Activated T-cell treated with anti-CD3 and anti-CD28 coated beads, Interleukin-2, amount 50 U/mL, for 48 hours (primary cell): ENCODE measurements around the gene TMEM150C.

Experiments used
- DNase-seq, 2 experiments: peaks; one replicate each; pipeline ENCODE4 v3.0.0-alpha.2; 2020

Gene TMEM150C

DNA sequence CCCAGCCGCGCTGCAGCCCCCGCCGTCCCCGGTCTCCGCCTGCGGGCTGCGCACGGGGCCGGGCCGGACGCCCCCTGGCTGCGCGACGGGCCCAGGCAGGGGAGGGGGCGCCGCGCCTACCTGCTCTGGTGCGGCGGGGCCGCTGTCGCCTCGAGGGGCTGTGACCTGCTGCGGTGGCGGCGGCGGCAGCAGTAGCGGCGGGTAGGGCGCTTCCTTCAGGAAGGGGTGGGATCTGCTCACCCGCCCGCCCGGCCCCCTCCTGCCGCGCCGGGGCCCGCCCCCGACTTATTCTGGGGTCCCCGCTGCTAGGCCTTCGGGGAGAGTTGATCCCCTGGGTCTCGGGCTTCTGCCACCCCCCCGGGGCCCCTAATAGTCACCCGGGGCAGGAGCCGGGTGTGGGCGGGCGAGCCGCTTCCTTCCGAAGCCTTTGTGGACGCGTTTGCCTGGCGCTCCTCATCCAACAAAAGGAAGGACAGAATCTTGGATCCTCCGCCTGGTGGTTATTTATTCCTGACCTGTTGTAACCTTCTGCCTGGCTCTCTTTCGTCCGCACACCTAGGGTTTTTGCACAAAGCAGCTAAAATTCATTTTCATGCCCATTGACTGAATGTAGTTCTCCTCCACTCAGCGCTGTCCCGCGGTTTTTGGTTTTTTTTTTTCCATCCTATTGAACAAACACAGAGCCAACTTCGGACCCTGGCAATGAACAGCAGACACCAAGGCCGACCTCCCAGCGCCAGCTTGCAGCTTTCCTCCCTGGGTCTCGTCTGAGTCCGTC lies at the start of gene TMEM150C:
Gene TMEM150C, minus strand, starts transcription at position 203 of the 778 bp plus-strand sequence. CDS start 57,331 bp downstream, outside the sequence.
- peak; percentile 24 to 36 for DNase-seq

DNA sequence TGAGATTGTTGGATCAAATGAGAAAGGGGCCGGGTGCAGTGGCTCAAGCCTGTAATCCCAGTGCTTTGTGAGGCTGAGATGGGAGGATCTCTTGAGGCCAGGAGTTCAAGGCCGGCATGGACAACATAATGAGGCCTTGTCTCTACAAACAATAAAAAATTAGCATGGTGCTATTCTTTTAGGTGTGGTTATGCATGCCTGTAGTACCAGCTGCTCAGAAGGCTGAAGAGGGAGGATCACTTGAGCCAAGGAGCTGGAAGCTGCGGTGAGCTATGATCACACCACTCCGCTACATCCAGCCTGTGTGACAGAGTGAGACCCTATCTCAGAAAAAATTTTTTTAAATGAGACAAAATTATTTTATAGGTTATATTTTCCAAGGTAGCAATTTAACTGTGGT lies 49.7 kb upstream of the TMEM150C start:
- no peak for DNase-seq

DNA sequence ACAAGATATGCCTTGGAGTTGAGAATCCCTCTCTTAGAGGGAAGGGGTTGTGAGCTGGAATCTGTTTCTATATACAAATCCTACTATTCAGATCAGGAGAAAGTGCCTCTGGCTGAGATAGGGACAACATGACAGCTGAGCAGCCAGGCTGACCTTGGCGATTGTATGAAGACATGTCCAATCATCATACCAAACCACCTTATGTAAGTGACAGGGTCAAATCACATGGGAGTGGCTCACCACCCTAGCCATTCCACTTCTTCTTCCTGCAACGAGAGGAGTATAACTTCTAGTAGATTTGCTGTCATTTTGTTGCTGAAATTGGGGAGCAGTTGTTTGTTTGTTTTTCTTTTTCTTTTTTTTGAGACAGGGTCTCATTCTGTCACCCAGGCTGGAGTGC lies 48.3 kb upstream of the TMEM150C start:
- no peak for DNase-seq

DNA sequence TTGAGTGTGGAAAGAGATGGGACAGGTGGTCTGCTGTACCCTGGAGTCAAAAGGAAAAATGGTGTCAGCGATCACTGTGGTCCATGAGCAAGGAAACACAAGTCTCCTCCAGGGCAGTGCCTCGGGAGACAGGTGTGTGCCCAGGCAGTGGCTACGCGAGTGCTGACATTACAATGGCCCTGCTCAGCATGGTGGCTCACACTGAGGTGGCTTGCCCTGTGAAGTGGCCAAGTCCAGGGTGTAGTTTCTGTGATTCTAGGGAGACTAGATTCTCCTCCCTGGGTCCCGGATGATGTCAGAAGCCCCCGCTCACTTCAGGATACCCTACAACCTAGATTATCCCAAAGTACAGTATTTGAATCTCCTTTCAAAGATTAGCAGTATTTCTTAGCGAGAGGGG lies 44.8 kb upstream of the TMEM150C start:
- no peak for DNase-seq

DNA sequence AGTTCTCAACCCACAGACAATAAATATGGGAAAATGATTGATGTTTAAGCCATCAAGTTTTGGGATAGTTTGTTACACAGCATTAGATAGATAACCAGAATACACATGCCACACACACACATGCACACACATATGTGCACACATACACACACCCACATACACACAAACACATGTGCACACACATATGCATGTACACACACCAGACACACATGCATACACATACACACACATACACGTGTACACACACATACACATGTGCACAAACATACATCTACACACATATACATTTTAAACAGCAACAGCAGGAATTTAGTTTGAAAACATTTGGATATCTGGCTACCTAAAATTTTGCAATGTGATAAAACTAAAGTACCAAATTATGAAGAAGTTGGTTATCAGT lies 42.7 kb upstream of the TMEM150C start:
- no peak for DNase-seq

DNA sequence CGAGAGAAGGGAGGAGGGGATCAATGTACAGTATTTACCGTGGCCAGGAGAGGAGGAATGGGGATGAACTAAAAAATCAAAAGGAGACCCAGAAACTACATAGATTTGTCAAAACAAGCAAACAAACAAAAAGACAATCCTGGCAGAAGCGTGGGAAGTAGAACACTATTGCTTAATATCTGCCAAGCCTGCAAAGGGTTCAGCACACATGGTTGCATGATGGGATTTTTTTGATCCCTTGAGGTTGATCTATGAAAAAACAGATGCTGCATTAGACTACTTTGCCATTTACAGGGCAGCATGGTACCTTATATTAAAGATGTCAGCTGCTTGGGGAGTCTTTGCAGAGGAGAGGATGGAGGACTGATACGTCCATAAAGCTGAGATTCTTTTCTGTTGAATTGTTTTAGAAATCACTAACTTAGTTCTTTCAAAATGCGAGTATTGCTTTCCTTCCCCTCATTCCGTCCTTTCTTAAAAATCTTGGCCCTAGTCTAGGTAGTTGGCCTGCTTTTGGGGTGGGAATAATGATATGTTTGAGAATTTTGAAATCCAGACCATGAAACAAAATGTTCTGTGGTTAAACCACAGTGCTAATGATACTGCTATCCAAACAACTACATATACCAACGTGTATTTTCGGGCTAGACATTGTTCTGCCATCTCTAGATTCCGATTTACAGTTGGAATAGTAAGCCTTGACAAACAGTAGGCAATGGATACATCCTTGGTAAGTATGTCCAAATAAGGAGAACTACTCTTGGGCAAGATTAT lies 39.6 kb upstream of the TMEM150C start:
- DNase-seq = no peak

DNA sequence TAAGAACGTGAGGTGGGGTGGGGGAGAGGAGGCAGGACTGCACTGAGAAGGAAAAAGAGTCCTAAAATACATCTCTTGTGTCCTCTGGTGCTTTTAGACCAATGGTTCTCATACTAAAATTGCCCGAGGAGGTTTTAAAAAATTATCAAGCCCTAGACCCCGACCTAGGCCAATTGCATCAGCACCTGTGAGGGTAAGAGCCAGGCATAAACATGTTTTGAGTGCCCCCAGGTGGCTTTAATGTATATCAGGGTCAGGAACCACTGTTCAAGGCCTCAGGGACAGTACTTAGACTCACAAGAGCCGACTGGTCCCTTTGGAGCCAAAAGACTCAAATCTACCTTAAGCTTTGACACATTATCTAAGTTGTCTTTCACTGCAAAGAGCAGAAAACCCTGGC lies 37.5 kb upstream of the TMEM150C start:
- DNase-seq = no peak

DNA sequence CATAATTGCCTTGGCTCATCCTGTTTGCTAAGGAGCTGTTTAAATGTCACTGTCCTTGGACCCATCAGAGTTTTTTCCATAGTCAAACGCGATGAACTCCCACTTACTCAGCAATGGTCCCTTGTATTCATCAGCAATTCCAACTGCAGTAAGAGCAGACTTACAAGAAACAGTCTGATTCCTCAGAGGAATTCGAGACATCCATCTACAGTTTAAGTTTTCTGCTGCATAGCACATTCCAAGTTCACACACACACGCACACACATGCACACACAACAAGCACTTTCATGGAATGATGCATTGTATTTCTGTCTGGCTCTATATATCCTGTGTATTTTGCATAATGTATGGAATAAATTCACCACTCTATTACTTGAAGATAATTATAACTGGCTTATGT lies 32.7 kb upstream of the TMEM150C start:
- DNase-seq = no peak

DNA sequence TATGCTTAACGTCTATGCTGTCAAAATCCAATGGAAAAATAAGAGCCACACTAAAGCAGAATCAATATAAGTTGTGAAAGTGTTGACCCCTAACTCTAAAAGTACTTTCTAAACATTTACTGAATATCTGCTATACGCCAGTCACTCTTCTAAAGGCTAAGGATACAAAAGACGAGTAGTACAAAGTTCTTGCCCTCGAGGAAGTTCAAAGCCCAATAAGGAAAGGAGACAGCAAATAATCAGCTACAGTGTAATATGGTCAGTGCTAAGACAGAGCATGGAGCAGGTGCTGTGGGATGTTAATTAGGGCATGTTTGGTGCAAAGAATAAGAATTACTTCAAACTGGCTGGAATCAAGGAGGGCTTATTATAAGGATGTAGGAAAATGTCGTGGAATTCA lies 31.6 kb upstream of the TMEM150C start:
- no peak for DNase-seq

DNA sequence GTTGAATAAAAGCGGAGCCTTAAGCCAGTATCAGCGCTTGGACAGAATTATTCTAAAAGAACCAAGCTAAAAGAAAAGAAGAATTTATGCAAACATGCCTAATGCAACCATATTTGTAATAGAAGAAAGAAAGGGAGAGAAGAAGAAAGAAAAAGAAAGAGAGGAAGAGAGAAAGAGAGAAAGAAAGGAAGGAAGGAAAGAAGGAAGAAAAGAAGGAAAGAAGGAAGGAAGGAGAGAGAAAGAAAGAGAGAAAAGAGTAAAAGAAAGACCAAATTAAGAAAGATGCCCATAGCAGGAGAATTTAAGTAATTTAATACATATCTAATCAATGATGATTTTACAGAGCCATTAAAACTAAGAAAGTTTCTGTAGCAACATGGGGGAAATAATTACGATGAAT lies 30.9 kb upstream of the TMEM150C start:
- no peak for DNase-seq

DNA sequence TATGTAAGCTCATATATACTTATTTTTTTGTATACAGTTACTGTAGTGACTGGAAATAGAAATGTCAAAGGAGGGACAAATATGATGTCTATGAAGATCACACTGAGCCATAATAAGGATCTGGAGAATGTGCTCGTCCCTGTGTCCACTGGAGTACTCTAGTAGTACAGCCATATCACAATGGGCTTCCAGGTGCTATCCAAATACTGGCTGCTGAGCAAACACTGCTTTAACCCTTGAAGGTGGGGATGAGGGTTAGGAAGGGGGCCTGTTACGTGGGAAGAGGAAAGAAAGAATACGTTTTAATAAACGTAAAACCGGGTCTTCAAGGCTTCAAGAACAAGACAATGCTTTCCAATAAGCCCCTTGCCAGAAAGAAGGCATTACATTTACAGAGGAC lies 29.8 kb upstream of the TMEM150C start:
- no peak for DNase-seq

DNA sequence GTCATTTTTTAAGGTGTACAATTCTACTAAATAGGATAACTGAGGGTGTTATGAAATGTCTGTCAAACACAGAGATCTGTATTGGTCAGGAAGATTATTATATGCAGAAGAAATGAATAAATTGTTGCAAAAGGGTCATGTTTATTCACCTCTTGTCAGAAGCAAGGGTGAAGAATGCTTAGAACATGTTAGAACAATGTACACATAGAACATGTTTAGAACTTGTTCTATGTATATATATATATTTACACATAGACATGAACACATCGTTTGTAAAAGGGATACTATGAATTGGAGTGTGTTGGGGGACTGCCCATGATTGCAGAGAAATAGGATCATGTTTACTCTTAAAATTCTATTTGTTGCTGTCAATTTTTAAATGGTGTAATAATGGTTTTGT lies 28.0 kb upstream of the TMEM150C start:
- no peak for DNase-seq

DNA sequence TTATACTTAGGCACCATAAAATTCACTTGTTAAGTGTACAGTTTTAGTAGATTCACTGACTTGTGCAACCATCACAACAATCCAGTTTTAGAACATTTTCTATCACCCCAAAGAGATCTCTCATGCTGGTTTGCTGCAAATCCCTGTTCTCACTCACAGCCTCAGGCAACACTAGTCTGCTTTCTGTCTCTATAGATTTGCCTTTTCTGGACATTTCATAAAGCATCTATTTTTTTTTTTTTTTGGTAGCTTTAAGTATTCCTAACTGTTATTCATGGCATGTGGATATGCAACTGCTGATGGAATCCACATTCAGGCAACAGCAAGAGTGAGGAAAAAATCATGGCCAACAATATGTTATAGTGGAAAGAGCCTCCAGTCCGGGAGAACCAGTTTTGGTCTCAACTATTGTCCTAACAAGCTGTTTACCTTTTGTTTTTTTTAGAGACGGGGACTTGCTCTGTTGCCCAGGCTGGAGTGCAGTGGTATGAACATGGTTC lies 27.0 kb upstream of the TMEM150C start:
- no peak for DNase-seq

DNA sequence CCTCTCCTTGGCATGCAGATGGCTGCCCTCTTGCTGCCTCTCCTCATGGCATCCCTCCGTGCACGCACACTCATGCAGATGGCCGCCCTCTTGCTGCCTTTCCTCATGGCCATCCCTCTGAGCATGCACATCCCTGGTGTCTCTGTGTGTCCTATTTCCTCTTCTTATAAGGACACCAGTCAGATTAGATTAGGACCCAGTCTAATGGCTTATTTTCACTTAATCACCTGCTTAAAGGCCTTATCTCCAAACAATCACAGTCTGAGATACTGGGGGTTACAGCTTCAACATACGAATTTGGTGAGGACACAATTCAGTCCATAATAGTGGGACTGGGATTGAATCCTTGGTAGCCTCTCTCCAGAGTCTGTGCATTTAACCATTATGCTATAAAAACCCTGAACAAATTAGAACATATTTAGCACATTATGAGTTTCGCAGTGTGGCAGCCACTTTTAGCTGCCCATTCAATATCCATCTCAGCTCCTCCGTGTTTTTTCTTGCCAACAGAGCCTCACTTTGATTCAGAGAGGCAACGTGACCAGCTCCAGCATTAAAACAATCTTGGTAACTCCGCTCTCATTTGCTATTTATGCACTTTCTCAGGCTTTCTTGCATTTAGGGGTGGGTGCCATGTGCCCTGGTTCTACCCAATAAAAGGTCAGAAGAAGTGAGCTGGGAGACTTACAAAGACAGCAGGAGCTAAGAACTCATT lies 26.2 kb upstream of the TMEM150C start:
- no peak for DNase-seq

DNA sequence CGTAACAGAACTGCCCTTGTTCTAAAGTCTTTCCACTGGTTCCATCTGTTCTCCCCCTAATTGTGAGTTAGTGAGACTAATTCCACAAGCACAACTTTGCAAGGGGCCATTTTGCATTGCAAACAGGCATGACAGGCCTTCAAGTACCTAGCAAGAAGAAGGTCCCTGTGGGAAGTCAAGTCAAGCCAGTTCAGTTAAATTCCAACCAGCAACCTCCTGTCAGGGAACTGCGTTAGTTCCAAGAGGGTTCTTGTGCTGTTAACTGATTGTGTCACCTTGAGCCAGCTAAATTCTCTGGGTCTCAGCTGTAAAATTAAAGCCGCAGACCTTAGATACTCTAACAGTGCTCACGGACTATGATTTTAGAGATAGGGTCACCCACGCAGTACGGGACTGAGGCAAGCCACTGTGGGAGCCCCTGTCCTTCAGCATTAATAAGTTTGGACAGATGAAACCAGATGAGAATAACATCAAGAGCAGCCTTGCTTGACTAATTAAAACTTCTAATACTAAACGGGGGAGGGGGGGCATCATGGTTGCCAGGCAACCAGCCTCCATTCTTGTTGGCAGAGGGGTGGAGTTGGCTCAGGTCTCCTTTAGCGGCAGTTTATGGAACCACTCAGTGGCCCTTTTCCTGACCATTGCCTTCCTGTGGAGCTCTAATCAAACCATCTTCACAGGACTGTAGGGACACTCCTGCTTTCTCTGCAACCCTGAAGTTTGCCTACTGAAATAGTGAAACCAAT lies 24.1 kb upstream of the TMEM150C start:
- no peak for DNase-seq

DNA sequence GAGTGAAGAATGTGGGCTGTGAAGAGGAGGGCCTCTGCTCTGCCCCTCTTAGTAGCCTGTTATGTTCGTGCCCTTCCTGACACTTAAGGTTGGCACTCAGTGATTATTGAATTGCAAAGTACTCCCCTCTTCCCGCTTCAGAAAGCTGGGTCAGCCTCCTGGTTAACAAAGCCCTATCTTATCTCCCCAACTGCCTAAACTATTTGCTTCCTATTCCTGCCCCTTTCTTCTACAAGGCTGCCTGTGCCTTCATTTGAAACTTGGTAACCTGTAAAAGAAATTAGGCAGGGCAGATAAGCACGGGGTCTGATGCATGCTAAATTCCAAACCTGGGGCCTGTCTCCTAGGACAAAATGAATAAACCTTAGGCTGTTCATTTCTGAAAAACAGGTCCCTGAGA lies 23.1 kb upstream of the TMEM150C start:
- no peak for DNase-seq

DNA sequence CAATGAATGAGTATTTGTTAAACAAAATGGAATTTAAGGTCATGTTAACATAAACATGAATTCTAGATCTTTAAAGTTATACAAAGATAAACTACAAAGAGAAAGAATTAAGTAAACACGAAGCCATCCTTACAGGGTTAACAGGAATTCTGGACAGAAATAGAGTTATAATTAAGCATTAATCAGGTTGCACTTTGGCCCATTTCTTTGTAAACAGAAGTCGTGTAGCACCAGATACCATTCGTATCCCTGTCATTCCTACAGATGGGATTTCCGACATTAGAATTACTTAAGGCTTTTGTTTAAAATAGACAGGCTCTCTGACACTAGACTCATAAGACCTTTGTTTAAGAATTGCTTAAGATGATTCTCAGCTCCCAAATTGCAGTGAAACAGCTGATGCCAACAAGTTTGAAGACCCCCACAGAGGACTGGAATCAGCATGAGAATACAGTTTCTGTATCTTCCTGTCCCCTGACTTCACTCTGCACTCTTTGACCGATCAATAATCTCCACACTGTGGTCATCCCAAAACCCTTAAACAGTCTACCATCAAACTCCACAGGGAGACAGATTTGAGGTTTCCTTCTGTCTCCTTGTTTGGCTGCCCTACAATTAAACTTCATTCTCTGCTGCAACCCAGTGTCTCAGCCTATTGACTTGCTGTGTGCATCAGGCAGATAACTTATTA lies 22.3 kb upstream of the TMEM150C start:
- no peak for DNase-seq

DNA sequence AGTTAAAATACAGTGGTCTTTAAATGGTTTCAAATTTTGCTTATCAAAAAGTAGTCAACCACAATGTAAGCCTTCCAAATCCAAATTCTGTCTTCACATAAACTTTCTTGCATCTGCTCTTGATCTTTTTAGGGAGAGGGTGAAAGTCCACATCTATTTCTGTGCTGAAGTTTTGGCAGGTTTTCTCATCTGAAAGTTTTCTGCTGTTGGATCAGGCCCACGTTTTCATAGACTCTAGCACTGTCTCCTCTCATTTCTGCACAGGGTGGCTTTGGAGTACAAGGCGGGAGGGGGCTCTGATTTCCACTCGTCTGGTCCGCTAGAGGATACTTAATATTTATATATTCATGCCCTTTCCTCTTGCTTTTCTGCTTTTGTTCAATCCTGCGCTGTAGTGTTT lies 18.1 kb upstream of the TMEM150C start:
- no peak for DNase-seq

DNA sequence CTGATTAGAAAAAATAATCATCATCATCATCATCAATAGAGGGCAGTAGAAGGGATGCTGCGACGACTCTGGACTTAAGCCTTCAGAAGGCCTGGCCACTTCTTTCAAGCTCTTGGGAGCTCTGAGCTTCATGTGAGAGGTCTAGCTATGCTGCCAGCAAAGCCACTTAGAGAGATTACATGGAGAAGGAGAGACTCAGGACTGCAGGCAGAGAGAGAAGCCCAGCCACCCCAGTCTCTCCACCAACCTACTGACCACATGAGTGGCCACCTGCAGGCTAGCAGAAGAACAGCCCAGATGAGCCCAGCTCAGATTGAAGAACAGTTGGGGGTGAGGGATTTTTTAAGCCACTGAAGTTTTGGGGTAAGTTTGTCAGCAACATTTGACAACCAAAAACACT lies 17.1 kb upstream of the TMEM150C start:
- no peak for DNase-seq

DNA sequence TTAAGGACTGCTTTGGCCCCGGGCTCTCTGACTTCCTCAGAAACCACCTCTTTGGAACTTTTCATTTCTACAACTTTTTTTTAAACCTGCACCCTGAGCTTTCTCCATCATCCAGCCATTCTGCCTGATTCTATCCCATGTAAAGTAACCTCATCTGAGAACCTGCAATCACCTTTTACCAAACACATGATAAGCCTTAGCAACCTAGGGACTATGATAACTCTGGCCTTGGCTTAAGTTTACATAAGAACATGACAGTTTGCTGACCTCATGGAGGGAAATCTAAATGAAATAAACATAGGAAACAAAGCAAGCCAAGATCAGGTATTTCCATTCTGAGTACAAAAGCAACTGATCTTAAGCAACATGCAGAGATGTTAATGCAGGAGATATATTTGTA lies 15.7 kb upstream of the TMEM150C start:
- no peak for DNase-seq

DNA sequence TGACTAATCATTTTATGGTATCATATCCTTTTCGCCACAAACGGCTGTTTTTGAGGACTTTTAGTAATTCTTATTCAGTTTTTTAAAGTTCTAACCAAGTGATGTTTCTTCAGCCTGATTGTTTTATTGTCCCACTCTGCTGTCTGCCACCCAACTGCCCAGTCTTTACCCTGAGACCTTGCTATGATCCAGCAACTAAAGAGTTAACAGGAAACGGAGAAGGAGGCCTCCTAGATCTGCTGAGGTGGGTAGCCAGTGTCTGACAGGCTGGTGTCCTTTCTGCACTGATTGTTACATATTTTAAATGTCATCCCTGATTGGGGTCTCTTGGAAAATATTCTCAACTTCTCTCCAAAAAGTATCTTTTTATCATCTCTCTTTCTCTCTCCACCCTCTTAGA lies 7.9 kb upstream of the TMEM150C start:
- DNase-seq = no peak

DNA sequence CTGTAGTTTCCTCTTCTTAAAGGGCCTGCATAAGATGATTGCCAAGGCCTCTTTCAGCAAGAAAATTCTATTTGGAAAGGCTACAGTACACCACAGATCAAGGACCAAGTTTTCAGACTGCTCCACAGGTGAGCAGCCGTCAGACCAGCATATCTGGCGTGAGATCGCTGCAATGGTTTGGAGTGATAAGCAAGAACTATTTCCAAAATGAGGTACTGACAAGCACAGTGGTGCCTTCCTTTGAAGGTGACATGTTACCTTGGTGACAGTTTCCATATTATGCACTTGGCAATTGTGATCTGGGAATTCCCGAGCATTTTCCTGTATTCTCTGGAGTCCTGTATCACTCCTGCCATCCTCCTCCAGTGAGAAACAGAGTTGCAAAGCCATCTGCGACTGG lies 7.3 kb upstream of the TMEM150C start:
- no peak for DNase-seq
